ENCODE results near the gene TSPOAP1. TPM values are rescaled to one million over a fixed set of nuclear protein-coding genes. Genes with fewer than 3 reads are reported as not detected.

Gene TSPOAP1
- total RNA-seq, 1 donor from 2014 or later = 0.79 TPM

DNA sequence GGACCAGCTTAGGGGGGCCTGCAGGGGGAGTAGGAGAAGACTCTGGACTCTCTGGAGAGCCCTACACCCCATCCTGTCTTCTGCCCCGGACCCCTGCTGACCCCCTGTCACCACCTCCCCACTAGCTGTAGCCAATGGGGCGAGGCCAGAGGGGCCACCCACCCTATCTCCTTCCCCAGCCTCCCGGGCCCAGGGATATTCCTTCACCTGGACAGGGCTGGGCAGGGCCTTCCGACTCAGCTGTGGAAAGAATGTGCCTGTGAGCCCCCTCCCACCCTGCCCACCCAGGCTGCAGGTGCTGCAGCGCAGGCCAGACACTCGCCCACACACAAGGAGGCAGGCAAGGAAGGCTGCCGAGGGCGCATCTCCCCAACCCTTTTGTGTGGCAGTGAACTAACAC is 23.0 kb downstream of the TSPOAP1 start:
- TF ChIP-seq, protein P1, sequence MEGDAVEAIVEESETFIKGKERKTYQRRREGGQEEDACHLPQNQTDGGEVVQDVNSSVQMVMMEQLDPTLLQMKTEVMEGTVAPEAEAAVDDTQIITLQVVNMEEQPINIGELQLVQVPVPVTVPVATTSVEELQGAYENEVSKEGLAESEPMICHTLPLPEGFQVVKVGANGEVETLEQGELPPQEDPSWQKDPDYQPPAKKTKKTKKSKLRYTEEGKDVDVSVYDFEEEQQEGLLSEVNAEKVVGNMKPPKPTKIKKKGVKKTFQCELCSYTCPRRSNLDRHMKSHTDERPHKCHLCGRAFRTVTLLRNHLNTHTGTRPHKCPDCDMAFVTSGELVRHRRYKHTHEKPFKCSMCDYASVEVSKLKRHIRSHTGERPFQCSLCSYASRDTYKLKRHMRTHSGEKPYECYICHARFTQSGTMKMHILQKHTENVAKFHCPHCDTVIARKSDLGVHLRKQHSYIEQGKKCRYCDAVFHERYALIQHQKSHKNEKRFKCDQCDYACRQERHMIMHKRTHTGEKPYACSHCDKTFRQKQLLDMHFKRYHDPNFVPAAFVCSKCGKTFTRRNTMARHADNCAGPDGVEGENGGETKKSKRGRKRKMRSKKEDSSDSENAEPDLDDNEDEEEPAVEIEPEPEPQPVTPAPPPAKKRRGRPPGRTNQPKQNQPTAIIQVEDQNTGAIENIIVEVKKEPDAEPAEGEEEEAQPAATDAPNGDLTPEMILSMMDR (IDR thresholded peaks at IDR 0.05; ENCODE audit: insufficient read depth, low read depth, low read length) = no peak
- TF ChIP-seq EZH2 (IDR thresholded peaks at IDR 0.05; ENCODE audit: insufficient read depth, low read length) = no peak
- Mint-ChIP-seq H3K36me3 (ENCODE audit: low read depth, unreplicated experiment) (no peaks in the 10 kb centered on the region), H3K4me3 (ENCODE audit: unreplicated experiment) (no peak overlapping the region), H3K27ac (ENCODE audit: unreplicated experiment) (no peak overlapping the region), H3K4me1 (ENCODE audit: low read depth, unreplicated experiment) (no peaks in the 10 kb centered on the region), H3K27me3 (ENCODE audit: low read depth, unreplicated experiment) (peaks cover 31% of the 10 kb centered on the region), H3K9me3 (ENCODE audit: unreplicated experiment) (no peaks in the 10 kb centered on the region)
- Histone ChIP-seq H3K36me3 (ENCODE audit: insufficient read depth, low read length) (no peaks in the 10 kb centered on the region), H3K4me1 (ENCODE audit: insufficient read depth, low read length) (no peaks in the 10 kb centered on the region), H3K9ac (ENCODE audit: low read length) (no peak overlapping the region), H4K20me1 (ENCODE audit: insufficient read depth, low read length) (no peaks in the 10 kb centered on the region), H3K4me3 (ENCODE audit: insufficient read depth, low read depth, low read length) (no peak overlapping the region), H3K9me3 (ENCODE audit: insufficient read depth, low read depth, low read length) (no peaks in the 10 kb centered on the region), H3K27ac (ENCODE audit: low read depth, low read length) (no peak overlapping the region), H2AFZ (ENCODE audit: low read depth, low read length) (no peak overlapping the region), H3K79me2 (ENCODE audit: insufficient read depth, low read length) (no peaks in the 10 kb centered on the region), H3K4me2 (ENCODE audit: low read length) (no peak overlapping the region), H3K27me3 (ENCODE audit: insufficient read depth, low read length) (peaks cover 3% of the 10 kb centered on the region)
- no peak for FAIRE-seq
- DNase-seq (ENCODE audit: low read depth) = no peak

DNA sequence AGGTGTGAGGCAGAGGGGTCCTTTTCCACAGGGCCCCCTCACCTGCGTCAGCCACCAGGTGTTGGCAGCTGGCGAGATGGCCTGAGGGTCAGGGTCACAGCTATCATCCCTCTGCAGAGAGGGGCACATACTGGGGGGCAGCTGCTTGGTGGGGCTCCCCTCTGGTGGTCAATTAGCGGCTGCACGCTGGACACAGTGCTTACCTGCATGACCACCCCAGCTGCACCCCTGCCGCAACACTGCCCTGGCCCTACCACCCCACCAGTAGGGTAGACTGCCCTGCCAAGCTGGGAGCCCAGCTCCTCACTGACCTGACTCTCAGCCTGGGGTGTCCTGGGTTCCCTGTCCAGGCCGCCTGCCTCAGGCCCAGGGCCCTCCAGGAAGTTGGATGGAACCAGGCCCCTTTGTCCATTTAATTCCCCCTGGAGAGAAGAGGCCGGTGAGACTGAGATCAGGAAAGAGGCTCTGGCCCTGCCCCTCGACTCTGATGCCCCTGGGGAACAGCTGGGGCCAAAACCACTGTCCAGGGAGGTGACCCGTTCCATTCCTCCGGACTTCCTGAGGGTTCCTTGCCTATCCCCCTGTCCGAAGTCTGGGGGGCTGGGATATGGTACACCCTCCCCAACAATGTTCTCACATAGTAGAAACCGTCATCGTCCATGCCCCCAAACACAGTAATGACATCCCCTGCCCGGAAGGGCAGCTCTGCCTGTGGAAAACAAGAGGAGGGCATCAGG is 23.7 kb downstream of the TSPOAP1 start:
- Histone ChIP-seq H3K27ac (ENCODE audit: low read depth, low read length) (no peak overlapping the region), H4K20me1 (ENCODE audit: insufficient read depth, low read length) (no peaks in the 10 kb centered on the region), H2AFZ (ENCODE audit: low read depth, low read length) (no peak overlapping the region), H3K27me3 (ENCODE audit: insufficient read depth, low read length) (peaks cover 5% of the 10 kb centered on the region), H3K36me3 (ENCODE audit: insufficient read depth, low read length) (no peaks in the 10 kb centered on the region), H3K9ac (ENCODE audit: low read length) (no peak overlapping the region), H3K4me3 (ENCODE audit: insufficient read depth, low read depth, low read length) (no peak overlapping the region), H3K9me3 (ENCODE audit: insufficient read depth, low read depth, low read length) (no peaks in the 10 kb centered on the region), H3K79me2 (ENCODE audit: insufficient read depth, low read length) (no peaks in the 10 kb centered on the region), H3K4me2 (ENCODE audit: low read length) (no peak overlapping the region), H3K4me1 (ENCODE audit: insufficient read depth, low read length) (no peaks in the 10 kb centered on the region)
- no peak for TF ChIP-seq EZH2 (IDR thresholded peaks at IDR 0.05; ENCODE audit: insufficient read depth, low read length)
- TF ChIP-seq, protein P1 (IDR thresholded peaks at IDR 0.05; ENCODE audit: insufficient read depth, low read depth, low read length) = no peak
- peaks cover 29% of the 10 kb centered on the region for H3K27me3 Mint-ChIP-seq (ENCODE audit: low read depth, unreplicated experiment)
- H3K36me3 Mint-ChIP-seq (ENCODE audit: low read depth, unreplicated experiment) = no peaks in the 10 kb centered on the region
- H3K9me3 Mint-ChIP-seq (ENCODE audit: unreplicated experiment) = no peaks in the 10 kb centered on the region
- H3K27ac Mint-ChIP-seq (ENCODE audit: unreplicated experiment) = no peak overlapping the region
- no peak for FAIRE-seq
- H3K4me1 Mint-ChIP-seq (ENCODE audit: low read depth, unreplicated experiment) = no peaks in the 10 kb centered on the region
- DNase-seq (ENCODE audit: low read depth) = no peak
- H3K4me3 Mint-ChIP-seq (ENCODE audit: unreplicated experiment) = no peak overlapping the region
